ENCODE data around the gene SERPINE1. TPM values are rescaled to one million over a fixed set of nuclear protein-coding genes. Genes with fewer than 3 reads are reported as not detected.
"Not testable (repeated sequence)": the region's sequence is repeated elsewhere in the genome, so short reads cannot be mapped to it uniquely, and the experiment has no call there.

The SERPINE1 gene
- total RNA-seq, 8 experiments from 2014 or later: 0.05 to 128 (median 0.93) TPM

DNA sequence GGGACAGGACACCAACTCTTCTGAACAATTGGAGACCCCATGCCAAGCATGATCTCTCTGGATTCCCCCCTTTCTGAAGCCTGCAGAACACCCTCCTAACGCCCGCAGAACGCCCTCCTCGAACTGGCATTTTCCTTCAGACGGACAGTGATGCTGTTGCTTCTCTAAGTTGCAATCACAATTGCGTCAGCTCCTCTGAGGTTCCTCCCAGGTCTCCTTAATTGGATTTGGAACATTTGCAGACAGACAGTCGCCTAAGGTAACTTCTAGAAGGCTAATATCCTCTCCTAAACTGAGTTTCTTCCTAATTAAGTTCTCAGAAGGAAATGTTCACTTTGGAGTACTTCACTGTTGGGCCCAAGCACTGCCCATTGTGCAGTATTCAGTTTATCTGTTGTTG, 20.5 kb upstream of the SERPINE1 start:
- ATAC-seq (replicated peaks in 6 of 8): no peak
- H3K27ac ChIP-seq: no peak overlapping the region
- in situ Hi-C loops (cut with MboI; ENCODE audit: low pct_unique_long_range_greater_than_20kb in 2 of 9, low sequenced_read_pairs in 9 of 9, unreplicated experiment in 9 of 9): no loop called here
- no peaks in the 10 kb centered on the region for H3K4me1 ChIP-seq (replicated peaks in 1 of 2)
- H3K4me3 ChIP-seq: no peak overlapping the region
- 40 to 100% (median 90%) methylated on average over 1 to 7 of the region's 7 CpGs; no CpG with 5 or more reads in 2 of the 10 experiments for WGBS, 10 experiments

- WGBS, 10 experiments: 50 to 80% (median 66%) methylated on average over 1 to 11 of the region's 16 CpGs; no CpG with 5 or more reads in 5 of the 10 experiments
- in situ Hi-C loops (cut with MboI; ENCODE audit: low pct_unique_long_range_greater_than_20kb in 2 of 9, low sequenced_read_pairs in 9 of 9, unreplicated experiment in 9 of 9): no loop called here
- Histone ChIP-seq H3K27ac (no peak overlapping the region), H3K4me1 (replicated peaks in 1 of 2) (no peaks in the 10 kb centered on the region), H3K4me3 (no peak overlapping the region)
- ATAC-seq (replicated peaks in 6 of 8): peak in 5 of 8 experiments; percentile 29 to 84 (median 59)
Observed at GRCh38 chr7:101108330-101108857, 18.5 kb upstream of the SERPINE1 start.

DNA sequence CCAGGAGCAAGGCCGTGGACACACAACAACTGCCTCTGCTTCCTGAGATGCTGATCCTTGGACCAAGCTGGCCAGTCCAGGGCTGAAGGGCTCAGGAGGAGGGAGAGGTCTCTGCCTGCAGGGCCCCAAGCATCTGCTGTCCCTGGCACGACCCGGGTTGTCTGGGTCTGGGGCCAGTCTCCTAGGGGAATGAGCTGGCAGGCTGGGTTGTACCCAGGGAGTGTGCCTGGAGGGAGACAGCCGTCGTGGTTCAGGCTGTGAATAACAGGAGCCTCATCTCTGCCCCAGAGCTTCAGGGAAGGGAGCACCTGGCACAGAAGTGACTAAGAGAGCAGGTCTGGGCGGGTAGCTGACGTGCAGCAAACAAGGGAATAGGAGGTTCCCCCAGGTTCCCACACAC, 17.9 kb upstream of the SERPINE1 start:
- Histone ChIP-seq H3K4me1 (replicated peaks in 1 of 2) (no peaks in the 10 kb centered on the region), H3K27ac (no peak overlapping the region), H3K4me3 (no peak overlapping the region)
- in situ Hi-C loops (cut with MboI; ENCODE audit: low pct_unique_long_range_greater_than_20kb in 2 of 9, low sequenced_read_pairs in 9 of 9, unreplicated experiment in 9 of 9): no loop called here
- ATAC-seq (replicated peaks in 6 of 8): peak in 3 of 8 experiments; percentile 13 to 23 (median 19)
- WGBS, 10 experiments: 32 to 100% (median 86%) methylated on average over 1 to 5 of the region's 7 CpGs; no CpG with 5 or more reads in 6 of the 10 experiments

DNA sequence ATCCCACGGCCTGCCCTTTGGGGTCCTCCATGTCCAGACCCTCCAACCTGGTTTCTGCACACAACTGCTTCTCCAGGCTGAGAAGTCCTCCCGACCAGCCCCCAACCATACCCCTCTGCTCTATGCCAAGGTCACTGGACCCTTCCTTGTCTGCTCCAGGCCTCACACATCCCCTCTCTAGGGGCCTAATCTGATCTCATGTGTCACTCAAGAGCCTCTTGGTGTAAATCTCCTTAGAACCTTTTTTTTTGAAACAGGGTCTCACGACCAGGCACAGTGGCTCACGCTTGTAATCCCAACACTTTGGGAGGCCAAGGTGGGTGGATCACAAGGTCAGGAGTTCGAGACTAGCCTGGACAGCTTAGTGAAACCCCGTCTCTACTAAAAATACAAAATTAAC, 17.5 kb upstream of the SERPINE1 start:
- 74 to 100% (median 91%) methylated on average over 1 to 4 of the region's 6 CpGs; no CpG with 5 or more reads in 4 of the 10 experiments for WGBS, 10 experiments
- ATAC-seq (replicated peaks in 6 of 8): no peak
- no peak overlapping the region for H3K27ac ChIP-seq
- no peaks in the 10 kb centered on the region for H3K4me1 ChIP-seq (replicated peaks in 1 of 2)
- in situ Hi-C loops (cut with MboI; ENCODE audit: low pct_unique_long_range_greater_than_20kb in 2 of 9, low sequenced_read_pairs in 9 of 9, unreplicated experiment in 9 of 9): no loop called here
- H3K4me3 ChIP-seq: no peak overlapping the region

DNA sequence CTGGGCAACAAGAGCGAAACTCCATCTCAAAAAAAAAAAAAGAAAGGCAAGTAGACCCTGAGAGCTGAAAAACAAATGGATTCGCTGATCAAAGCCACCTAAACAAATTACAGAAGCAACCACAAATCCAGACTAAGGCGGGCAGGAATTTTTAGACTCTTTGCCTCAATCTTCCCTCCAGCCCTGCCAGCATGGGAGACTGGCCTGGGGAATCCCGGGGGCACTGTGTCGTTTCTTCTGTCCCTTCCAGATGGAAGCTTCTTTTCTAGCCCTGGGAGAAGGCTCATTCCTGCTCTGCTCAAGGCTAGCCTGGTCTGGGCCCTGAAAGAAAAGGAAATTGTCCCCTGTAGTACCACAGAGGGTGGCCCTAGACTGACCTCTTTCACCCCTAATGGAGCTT, 15.6 kb upstream of the SERPINE1 start:
- 50 to 100% (median 80%) methylated on average over 1 to 5 of the region's 5 CpGs; no CpG with 5 or more reads in 2 of the 10 experiments for WGBS, 10 experiments
- no peak for ATAC-seq (replicated peaks in 6 of 8)
- in situ Hi-C loops (cut with MboI; ENCODE audit: low pct_unique_long_range_greater_than_20kb in 2 of 9, low sequenced_read_pairs in 9 of 9, unreplicated experiment in 9 of 9): no loop called here
- H3K4me3 ChIP-seq: no peak overlapping the region
- H3K4me1 ChIP-seq (replicated peaks in 1 of 2): no peaks in the 10 kb centered on the region
- no peak overlapping the region for H3K27ac ChIP-seq

- Histone ChIP-seq H3K27ac (no peak overlapping the region), H3K4me1 (replicated peaks in 1 of 2) (no peaks in the 10 kb centered on the region), H3K4me3 (no peak overlapping the region)
- in situ Hi-C loops (cut with MboI; ENCODE audit: low pct_unique_long_range_greater_than_20kb in 2 of 9, low sequenced_read_pairs in 9 of 9, unreplicated experiment in 9 of 9): no loop called here
- WGBS, 10 experiments: 61 to 100% (median 80%) methylated on average over 1 to 9 of the region's 11 CpGs; no CpG with 5 or more reads in 5 of the 10 experiments
- no peak for ATAC-seq (replicated peaks in 6 of 8)
Observed at GRCh38 chr7:101112233-101112632, 14.7 kb upstream of the SERPINE1 start.

- in situ Hi-C loops (cut with MboI; ENCODE audit: low pct_unique_long_range_greater_than_20kb in 2 of 9, low sequenced_read_pairs in 9 of 9, unreplicated experiment in 9 of 9); H3K27ac ChIP-seq; ATAC-seq (replicated peaks in 6 of 8); H3K4me1 ChIP-seq (replicated peaks in 1 of 2); H3K4me3 ChIP-seq: not testable (repeated sequence)
- WGBS, 10 experiments: 88 to 100% (median 91%) methylated on average over 1 to 7 of the region's 7 CpGs; no CpG with 5 or more reads in 1 of the 10 experiments
Observed at GRCh38 chr7:101113140-101113539, 13.8 kb upstream of the SERPINE1 start.

DNA sequence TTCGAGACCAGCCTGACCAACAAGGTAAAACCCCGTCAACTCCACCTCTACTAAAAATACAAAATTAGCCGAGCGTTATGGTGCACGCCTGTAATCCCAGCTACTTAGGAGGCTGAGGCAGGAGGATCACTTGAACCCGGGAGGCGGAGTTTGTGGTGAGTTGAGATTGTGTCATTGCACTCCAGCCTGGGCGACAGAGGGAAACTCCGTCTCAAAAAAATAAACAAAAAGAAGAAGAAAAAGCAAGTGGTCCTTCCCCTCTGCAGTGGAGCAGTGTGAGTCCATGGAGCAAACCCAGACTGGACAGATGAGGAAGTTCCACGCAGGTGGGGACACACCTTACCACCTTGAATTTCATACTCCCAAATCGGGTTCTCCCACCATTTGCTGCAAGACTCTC, 13.1 kb upstream of the SERPINE1 start:
- in situ Hi-C loops (cut with MboI; ENCODE audit: low pct_unique_long_range_greater_than_20kb in 2 of 9, low sequenced_read_pairs in 9 of 9, unreplicated experiment in 9 of 9): no loop called here
- ATAC-seq (replicated peaks in 6 of 8): no peak
- Histone ChIP-seq H3K27ac (no peak overlapping the region), H3K4me3 (no peak overlapping the region), H3K4me1 (replicated peaks in 1 of 2) (no peaks in the 10 kb centered on the region)
- 80 to 100% (median 92%) methylated on average over 1 to 6 of the region's 11 CpGs; no CpG with 5 or more reads in 3 of the 10 experiments for WGBS, 10 experiments

GRCh38 chr7:101114492-101114891, 12.4 kb upstream of the SERPINE1 start:
- WGBS, 10 experiments: 50 to 100% (median 100%) methylated on average over 1 to 2 of the region's 8 CpGs; no CpG with 5 or more reads in 7 of the 10 experiments
- H3K4me1 ChIP-seq (replicated peaks in 1 of 2): no peaks in the 10 kb centered on the region
- H3K27ac ChIP-seq: no peak overlapping the region
- in situ Hi-C loops (cut with MboI; ENCODE audit: low pct_unique_long_range_greater_than_20kb in 2 of 9, low sequenced_read_pairs in 9 of 9, unreplicated experiment in 9 of 9): no loop called here
- no peak for ATAC-seq (replicated peaks in 6 of 8)
- no peak overlapping the region for H3K4me3 ChIP-seq

GRCh38 chr7:101115215-101115614, 11.7 kb upstream of the SERPINE1 start:
- Histone ChIP-seq H3K4me3 (no peak overlapping the region), H3K4me1 (replicated peaks in 1 of 2) (no peaks in the 10 kb centered on the region), H3K27ac (no peak overlapping the region)
- in situ Hi-C loops (cut with MboI; ENCODE audit: low pct_unique_long_range_greater_than_20kb in 2 of 9, low sequenced_read_pairs in 9 of 9, unreplicated experiment in 9 of 9): no loop called here
- 80 to 100% (median 92%) methylated on average over 1 to 2 of the region's 3 CpGs; no CpG with 5 or more reads in 5 of the 10 experiments for WGBS, 10 experiments
- no peak for ATAC-seq (replicated peaks in 6 of 8)

DNA sequence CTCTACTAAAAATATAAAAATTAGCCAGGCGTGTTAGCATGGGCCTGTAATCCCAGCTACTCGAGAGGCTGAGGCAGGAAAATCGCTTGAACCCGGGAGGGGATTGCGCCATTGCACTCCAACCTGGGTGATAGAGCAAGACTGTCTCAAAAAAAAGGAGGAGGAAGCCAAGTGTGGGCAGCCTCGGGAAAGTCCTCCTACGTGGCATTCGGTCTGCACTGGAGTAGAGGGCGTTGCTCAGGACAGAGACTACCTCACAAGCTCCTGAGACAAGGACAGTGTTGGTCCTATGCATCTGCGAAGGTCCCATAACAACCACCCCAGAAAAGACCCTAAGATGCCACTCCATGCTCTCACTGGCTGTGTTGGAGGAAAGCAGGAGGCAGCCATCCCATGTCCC, 10.0 kb upstream of the SERPINE1 start:
- ATAC-seq (replicated peaks in 6 of 8): no peak
- H3K4me3 ChIP-seq: no peak overlapping the region
- no peak overlapping the region for H3K27ac ChIP-seq
- H3K4me1 ChIP-seq (replicated peaks in 1 of 2): peaks cover 1% of the 10 kb centered on the region in 2 donors
- in situ Hi-C loops (cut with MboI; ENCODE audit: low pct_unique_long_range_greater_than_20kb in 2 of 9, low sequenced_read_pairs in 9 of 9, unreplicated experiment in 9 of 9): no loop called here
- 60 to 96% (median 87%) methylated on average over 1 to 10 of the region's 10 CpGs; no CpG with 5 or more reads in 3 of the 10 experiments for WGBS, 10 experiments

DNA sequence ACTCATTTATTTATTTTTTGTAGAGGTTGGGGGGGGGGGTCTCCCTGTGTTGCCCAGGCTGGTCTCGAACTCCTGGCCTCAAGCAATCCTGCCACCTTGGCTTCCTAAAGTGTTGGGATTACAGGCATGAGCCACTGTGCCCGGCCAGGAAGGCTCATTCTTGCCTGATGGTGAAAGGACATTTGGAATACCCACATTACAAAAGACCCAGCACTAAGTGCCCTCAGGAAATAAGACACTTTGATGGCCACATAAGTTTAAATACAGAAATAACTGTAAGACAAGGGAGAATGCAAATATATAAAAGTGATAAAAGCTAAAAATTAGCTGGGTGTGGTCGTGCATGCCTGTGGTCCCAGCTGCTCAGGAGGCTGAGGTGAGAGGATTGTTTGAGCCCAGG, 8.0 kb upstream of the SERPINE1 start:
- Histone ChIP-seq H3K4me3 (no peak overlapping the region), H3K27ac (no peak overlapping the region), H3K4me1 (replicated peaks in 1 of 2) (peaks cover 4 to 9% of the 10 kb centered on the region in 2 donors)
- 33 to 100% (median 89%) methylated on average over 1 to 2 of the region's 3 CpGs; no CpG with 5 or more reads in 3 of the 10 experiments for WGBS, 10 experiments
- no peak for ATAC-seq (replicated peaks in 6 of 8)
- in situ Hi-C loops (cut with MboI; ENCODE audit: low pct_unique_long_range_greater_than_20kb in 2 of 9, low sequenced_read_pairs in 9 of 9, unreplicated experiment in 9 of 9): no loop called here

DNA sequence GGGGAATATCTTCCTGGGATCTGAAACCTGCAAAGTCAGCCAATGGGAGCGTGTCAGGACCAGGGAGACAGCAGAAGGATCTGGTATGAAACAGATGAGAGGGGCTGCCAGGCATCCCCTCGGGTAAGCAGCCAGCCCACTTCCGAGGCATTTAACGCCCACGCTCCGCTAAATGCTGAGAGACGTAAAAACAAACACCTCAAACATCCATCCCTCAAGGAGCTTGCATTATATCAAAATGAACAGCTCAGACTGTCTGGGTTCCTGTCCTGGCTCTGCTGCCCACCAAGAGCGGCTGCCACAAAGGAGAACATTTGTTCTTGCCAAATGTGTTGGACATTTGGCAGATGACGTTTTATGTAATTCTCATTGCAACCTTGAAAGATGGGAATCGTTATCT, 7.0 kb upstream of the SERPINE1 start:
- in situ Hi-C loops (cut with MboI; ENCODE audit: low pct_unique_long_range_greater_than_20kb in 2 of 9, low sequenced_read_pairs in 9 of 9, unreplicated experiment in 9 of 9): no loop called here
- WGBS, 10 experiments: 27 to 100% (median 66%) methylated on average over 1 to 8 of the region's 10 CpGs; no CpG with 5 or more reads in 2 of the 10 experiments
- H3K4me1 ChIP-seq (replicated peaks in 1 of 2): peaks cover 4 to 15% of the 10 kb centered on the region in 2 donors

GRCh38 chr7:101120315-101120714, 6.6 kb upstream of the SERPINE1 start:
- in situ Hi-C loops (cut with MboI; ENCODE audit: low pct_unique_long_range_greater_than_20kb in 2 of 9, low sequenced_read_pairs in 9 of 9, unreplicated experiment in 9 of 9): no loop called here
- Histone ChIP-seq H3K27ac (no peak overlapping the region), H3K4me1 (replicated peaks in 1 of 2) (peaks cover 4 to 15% of the 10 kb centered on the region in 2 donors), H3K4me3 (no peak overlapping the region)
- no peak for ATAC-seq (replicated peaks in 6 of 8)
- 63 to 100% (median 94%) methylated on average over 1 to 4 of the region's 4 CpGs; no CpG with 5 or more reads in 5 of the 10 experiments for WGBS, 10 experiments

More for the DNA sequence above, 7.0 kb upstream of the SERPINE1 start:
- Histone ChIP-seq H3K27ac (no peak overlapping the region), H3K4me3 (no peak overlapping the region)
- no peak for ATAC-seq (replicated peaks in 6 of 8)
